SH-SY5Y (cell line): ENCODE data around the gene PLAAT3.

ENCODE experiments used
- GATA2 ChIP-seq: IDR thresholded peaks from 2 replicates; pipeline ENCODE4 v1.6.1; 2011; ENCODE audit warnings: mild to moderate bottlenecking, low read depth, low read length
- GATA3 ChIP-seq: IDR thresholded peaks from 2 replicates; pipeline ENCODE4 v1.6.1; 2011; ENCODE audit warnings: low read depth, mild to moderate bottlenecking, low read length, moderate library complexity

Gene PLAAT3

DNA sequence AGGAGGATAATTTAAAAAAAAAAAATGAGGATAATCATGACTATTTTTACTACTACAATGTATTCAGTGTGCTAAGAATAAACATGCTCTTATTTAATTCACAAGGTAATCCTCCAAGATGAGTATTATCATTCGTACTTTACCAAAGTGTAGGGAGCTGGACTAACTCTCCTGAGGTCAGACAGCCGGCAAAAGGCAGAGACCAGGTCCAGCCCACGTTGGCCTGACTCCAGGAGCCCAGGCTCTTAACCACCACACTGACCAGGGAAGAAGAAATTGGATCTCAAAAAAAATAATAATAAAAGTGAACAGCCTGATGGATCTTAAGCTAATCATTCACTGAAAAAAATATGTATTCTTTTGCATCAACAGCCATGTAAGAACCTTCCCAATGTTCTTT lies 25.2 kb downstream of the PLAAT3 start:
- TF ChIP-seq GATA3 (no peak), GATA2 (no peak)

DNA sequence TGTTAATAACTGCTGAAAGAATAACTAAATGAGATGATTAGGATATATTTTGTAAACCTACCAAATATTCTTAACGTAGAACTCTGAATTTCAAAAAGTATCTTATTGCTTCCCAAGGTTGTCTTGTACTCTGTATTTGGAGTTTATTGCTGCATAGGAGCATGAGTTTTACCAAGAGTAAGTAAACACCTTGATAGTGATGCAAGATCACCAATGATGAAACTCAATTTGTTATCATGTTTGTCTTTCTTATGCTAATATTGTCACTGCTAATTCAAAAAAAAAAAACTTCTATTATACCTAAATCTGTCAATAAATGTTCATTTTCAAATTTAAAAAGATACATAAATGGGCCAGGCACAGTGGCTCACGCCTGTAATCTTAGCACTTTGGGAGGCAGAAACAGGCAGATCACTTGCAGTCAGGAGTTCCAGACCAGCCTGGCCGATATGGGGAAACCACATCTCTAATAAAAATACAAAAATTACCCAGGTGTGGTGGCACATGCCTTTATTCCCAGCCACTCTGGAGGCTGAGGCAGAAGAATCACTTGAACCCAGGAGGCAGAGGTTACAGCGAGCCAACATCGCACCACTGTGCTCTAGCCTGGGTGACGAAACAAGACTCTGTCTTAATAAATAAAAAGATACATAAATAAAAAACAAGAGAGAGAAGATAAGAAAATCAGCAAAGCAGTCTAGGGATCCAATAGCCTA lies 27.6 kb downstream of the PLAAT3 start:
- TF ChIP-seq GATA3, result no peak
- no peak for TF ChIP-seq GATA2

DNA sequence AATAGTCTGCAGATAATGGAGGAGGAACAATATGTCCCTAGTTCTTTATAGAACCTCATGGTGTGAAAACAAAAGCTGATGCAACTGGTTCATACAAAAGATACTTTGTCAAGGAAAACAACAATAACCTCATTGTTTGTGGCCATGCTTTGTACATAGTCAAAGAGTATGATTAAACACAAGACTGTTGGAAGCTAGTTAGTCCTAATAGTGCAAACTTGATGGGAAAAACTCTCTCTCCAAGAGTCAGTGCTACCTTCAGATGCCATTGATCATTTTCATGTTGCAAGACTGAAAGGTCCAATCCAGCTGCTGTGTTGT lies 30.9 kb downstream of the PLAAT3 start:
- TF ChIP-seq GATA3 (no peak), GATA2 (no peak)

DNA sequence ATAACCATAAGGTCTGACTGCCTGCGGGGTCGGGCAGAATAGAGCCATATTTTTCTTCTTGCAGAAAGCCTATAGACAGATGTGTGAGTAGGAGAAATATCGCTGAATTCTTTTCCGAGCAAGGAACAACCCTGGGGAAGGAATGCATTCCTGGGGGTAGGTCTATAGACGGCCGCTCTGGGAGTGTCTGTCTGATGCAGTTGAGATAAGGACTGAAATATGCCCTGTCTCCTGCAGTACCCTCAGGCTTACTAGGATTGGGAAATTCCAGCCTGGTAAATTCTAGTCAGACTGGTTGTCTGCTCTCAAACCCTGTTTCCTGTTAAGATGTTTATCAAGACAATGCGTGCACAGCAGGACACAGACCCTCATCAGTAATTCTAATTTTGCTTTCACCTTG lies 33.0 kb downstream of the PLAAT3 start:
- TF ChIP-seq GATA2, result peak; percentile 35; the same call in 1 of the 2 replicates

DNA sequence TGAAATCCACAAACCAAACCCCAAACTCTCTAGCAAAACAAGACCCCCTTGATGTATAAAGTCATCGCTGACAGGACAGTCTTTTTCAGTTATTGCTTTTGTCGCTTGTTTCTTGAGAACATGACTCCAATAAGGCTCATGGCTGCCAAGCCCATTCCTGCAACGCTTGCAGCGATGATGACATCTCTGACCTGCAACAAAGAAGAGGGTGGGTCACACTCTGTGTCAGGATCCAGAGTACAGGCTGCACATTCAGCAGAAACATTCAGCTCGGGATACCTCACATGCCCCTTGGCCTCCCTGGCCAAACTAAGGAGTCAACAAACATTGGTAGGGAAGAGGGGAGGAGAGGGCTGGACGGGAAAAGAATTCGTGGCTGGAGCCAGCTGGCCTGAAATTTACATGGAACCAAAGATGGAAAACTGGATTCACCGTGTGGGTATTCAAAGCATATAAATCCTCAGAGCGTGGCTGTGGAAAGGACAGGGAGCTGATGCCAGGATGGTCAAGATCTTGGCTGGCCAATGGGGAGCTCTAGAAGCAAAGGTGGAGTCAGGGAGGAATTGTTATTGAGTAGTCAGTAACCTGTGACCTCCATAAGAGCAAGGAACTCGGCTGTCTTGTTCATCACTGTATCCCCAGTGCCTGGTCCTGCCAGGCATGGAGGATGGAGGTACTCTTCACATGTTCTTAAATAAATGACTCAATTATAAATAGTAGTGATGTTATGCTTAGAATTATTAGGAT lies 39.2 kb downstream of the PLAAT3 start:
- TF ChIP-seq GATA3, result no peak
- no peak for TF ChIP-seq GATA2

DNA sequence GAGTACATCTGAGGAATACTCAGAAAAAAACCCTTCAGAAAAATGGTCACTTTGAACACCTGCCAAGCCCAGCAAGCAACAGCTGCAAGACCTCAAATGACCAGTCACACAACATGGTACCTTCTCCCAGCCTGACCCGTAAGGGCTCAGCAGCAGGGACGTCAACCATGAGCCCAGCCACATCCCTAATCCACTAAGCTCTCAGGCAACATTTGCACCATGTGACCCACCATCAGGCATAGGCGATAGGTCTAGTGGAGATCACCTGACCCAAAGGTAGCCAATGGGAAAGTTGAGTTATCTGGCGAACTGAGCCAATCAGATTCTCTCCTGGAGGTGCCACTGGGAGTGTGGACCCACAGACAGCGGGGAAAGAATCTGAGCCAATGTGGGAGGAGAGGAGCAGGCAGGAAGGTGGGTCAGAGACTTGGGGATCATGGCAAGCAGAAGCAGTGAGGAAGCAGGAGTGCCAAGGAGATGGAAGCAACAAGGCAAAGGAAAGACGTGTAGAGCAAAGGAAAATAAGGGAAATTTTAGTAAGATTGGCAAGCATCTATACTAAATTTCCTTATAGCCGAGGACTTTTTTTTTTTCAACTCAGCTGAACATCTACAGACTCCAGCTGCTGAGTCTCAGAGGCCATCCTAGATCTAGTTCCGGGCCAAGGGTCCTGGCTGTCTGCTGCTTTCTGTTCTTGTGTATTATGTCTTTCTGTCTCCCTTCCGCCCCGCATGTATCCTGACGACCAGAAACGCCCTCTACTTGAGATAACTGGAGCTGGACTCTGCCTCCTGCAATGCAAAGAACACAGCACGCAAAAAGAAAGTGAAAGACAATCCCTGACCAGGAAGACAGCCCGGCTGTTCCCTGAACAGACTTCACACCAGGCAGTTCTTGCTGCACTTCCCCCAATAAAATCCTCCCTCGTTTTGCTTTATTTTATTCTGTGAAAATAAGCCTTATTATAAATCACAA lies 40.1 kb downstream of the PLAAT3 start:
- no peak for TF ChIP-seq GATA3
- TF ChIP-seq GATA2, result no peak

DNA sequence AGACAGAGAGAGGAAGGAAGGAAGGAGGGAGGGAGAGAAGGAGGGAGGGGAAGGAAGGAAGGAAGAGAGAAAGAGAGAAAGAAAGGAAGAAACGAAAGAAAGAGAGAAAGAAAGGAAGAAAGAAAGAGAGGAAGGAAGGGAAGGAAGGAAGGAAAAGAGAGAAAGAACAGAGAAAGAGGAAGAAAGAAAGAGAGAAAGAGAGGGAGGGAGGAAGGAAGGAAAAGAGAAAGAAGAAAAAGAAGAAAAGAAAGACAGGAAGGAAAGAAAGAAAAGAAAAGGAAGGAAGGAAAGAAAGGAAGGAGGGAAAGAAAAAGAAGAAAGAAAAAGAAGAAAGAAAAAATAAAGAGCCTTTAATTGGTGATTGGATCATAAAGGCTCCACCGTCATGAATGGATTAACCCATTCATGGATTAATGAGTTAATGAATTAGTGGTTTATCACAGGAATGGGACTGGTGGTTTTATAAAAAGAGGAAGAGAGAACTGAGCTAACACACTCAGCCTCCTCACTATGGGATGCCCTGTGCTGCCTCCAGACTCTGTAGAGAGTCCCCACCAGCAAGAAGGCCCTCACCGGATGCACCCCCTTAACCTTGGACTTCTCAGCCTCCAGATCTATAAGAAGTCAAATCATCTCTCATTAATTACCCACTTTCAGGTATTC lies 42.1 kb downstream of the PLAAT3 start:
- TF ChIP-seq GATA2 (no peak), GATA3 (no peak)

DNA sequence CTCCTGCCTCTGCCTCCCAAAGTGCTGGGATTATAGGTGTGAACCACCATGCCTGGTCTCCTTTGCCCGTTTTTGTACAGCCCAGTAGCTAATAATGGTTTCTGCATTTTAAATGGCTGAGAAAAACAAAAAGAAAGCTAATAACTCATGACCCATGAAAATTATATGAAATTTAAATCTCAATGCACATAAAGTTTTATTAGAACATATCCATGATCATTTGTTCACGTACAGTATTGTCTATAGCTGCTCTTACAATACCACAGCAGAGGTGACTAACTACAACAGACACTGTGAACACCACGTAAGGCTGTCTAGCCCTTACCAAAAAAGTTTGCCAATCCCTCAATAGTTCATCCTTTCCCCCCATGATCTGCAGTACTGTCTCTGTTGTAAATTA lies 44.7 kb downstream of the PLAAT3 start:
- no peak for TF ChIP-seq GATA3
- no peak for TF ChIP-seq GATA2

DNA sequence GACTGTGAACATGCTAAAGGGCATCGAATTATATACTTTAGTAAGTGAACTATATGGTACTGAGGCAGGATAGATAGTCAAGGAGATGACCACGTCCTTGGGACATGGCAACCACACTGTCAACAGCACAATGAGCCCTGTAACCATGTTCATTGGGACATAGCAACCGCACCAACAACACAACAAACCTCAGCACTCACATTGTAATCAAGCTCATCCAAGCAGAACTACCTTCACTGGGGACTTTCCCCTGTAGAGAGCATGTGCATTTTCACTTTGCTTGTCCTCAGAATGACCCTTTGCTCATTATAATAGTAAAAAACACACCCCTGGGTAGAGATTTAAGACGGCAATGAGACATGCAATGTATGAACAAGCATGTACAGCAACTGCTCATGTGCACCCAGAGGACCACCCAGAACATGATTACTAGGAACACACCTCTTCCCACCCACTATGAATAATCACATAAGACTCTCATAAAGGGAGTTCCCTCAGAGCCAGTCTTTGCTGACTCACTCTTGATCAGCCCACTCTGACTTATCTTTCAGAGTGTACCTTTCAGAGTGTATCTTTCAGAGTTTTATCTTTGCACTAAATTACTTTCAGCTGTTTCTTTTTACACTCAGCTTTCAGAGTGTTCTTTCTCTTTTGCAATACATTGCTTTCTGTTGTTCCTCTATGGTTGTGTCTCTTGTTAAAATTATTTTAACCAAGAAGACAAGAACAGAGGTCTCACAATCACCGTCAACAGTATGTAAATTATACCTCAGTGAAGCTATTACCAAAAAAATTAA lies 47.0 kb downstream of the PLAAT3 start:
- TF ChIP-seq GATA2 (no peak), GATA3 (no peak)

DNA sequence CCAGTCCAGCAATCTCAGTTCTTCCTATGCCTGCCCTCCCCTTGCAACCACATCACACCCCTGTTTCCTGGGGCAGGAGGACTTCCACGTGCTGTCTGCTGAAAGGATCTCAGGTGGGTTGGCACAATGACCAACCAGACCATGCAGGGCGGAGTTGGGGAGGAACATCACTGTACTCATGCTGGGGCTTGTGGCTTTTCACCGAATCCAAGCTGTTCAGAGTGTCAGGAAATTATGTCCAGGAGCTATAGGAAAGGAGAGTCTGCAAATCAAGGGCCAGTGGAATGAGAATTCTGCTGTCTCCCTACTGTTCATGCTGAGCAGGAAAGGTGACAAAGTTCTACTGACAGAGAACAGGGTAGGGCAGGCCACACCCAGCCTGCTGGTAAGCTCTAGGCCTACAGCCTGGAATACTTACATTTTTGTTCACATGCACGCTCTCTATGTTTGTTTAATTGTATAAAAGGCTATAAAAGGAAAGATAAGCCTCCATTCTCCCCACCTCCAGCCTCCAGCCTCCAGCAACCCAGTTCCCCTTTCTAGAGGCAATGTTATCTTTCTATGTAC lies 49.4 kb downstream of the PLAAT3 start:
- TF ChIP-seq GATA2 (no peak), GATA3 (no peak)

DNA sequence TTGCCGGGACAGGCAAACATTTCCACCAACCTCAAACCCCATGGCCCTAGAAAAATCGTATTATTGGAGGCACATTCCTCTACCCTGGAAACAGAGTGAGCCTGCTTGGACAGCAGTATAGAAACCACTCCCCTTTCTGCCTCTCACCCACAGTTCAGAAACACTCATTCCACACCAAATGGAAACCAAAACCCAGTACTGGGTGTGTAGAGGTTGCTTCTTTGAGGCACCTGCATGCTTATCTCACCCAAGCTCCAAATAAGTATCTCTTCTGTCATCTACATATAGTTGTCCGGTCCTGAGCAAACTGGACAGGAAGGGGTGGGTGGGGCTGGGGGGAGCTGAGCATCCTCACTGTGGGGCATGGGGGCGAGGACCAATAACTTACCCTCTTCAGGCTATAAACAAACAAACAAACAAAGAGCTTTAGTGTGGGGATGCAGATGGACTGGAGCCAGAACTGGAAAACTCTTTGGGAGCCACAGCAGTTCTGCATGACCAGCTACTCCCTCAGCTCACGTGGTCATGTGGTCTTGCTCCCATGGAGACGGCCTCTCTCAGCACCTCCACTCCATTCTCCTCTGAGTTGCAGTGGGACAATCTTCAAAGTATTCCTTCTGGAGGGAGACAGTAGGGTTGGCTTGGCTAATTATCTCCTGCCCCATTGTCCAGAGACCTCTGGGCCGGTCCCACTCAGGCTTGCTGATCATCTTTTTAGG lies 50.0 kb downstream of the PLAAT3 start:
- TF ChIP-seq GATA3, result no peak
- TF ChIP-seq GATA2, result no peak
